ENCODE data around the gene ARID1B.

ARID1B gene

GRCh38 chr6:156816505-156816904 is 39.3 kb downstream of the ARID1B start:
- Histone ChIP-seq H3K79me2 (ENCODE audit: insufficient read depth, low read length) (peaks cover 98% of the 10 kb centered on the region), H4K20me1 (ENCODE audit: insufficient read depth, low read length) (no peaks in the 10 kb centered on the region), H3K9ac (ENCODE audit: low read length) (no peak overlapping the region)

GRCh38 chr6:156820089-156820798 is 43.1 kb downstream of the ARID1B start:
- Histone ChIP-seq H3K4me1 (ENCODE audit: insufficient read depth, low read length, severe bottlenecking) (peaks cover 77% of the 10 kb centered on the region), H3K79me2 (ENCODE audit: insufficient read depth, low read length) (peaks cover 100% of the 10 kb centered on the region), H3K27ac (ENCODE audit: low read depth, low read length, poor library complexity, severe bottlenecking) (no peak overlapping the region), H3K9me2 (ENCODE audit: low read depth, low read length) (no peaks in the 10 kb centered on the region), H3K4me3 (ENCODE audit: low read depth, low read length, poor library complexity, severe bottlenecking) (no peak overlapping the region), H3K9me3 (ENCODE audit: low read length) (no peaks in the 10 kb centered on the region), H3K27me3 (ENCODE audit: insufficient read depth, low read length) (no peaks in the 10 kb centered on the region), H3K4me2 (ENCODE audit: low read length) (no peak overlapping the region), H3F3A (ENCODE audit: insufficient read depth, low read length) (no peaks in the 10 kb centered on the region), H3K9ac (ENCODE audit: low read length) (no peak overlapping the region), H3K36me3 (ENCODE audit: insufficient read depth, low read length) (0 out of 2 replicates have a peak, but pooled peaks cover 3% of the 10 kb centered on the region), H4K20me1 (ENCODE audit: insufficient read depth, low read length) (no peaks in the 10 kb centered on the region), H2AFZ (ENCODE audit: low read length) (no peak overlapping the region)
- no peak for TF ChIP-seq EZH2 (IDR thresholded peaks at IDR 0.05; ENCODE audit: borderline replicate concordance, low read length)
- TF ChIP-seq CTCF (IDR thresholded peaks at IDR 0.05; ENCODE audit: low read length), result no peak

More at GRCh38 chr6:156816505-156816904, 39.3 kb downstream of the ARID1B start:
- Histone ChIP-seq H2AFZ (ENCODE audit: low read length) (no peak overlapping the region), H3K9me2 (ENCODE audit: low read depth, low read length) (no peaks in the 10 kb centered on the region), H3K27ac (ENCODE audit: low read depth, low read length, poor library complexity, severe bottlenecking) (peak overlapping the region; percentile 8), H3K4me3 (ENCODE audit: low read depth, low read length, poor library complexity, severe bottlenecking) (no peak overlapping the region), H3K4me2 (ENCODE audit: low read length) (no peak overlapping the region; the same call in 1 of the 2 replicates), H3K9me3 (ENCODE audit: low read length) (no peaks in the 10 kb centered on the region), H3K36me3 (ENCODE audit: insufficient read depth, low read length) (peaks cover 7% of the 10 kb centered on the region; the same call in 1 of the 2 replicates), H3K27me3 (ENCODE audit: insufficient read depth, low read length) (no peaks in the 10 kb centered on the region), H3F3A (ENCODE audit: insufficient read depth, low read length) (no peaks in the 10 kb centered on the region), H3K4me1 (ENCODE audit: insufficient read depth, low read length, severe bottlenecking) (peaks cover 52% of the 10 kb centered on the region)
- TF ChIP-seq CTCF (IDR thresholded peaks at IDR 0.05; ENCODE audit: low read length) (no peak), EZH2 (IDR thresholded peaks at IDR 0.05; ENCODE audit: borderline replicate concordance, low read length) (no peak)

- no peaks in the 10 kb centered on the region for H3F3A ChIP-seq (ENCODE audit: insufficient read depth, low read length)
- H3K9me3 ChIP-seq (ENCODE audit: low read length), result no peaks in the 10 kb centered on the region
- H3K4me1 ChIP-seq (ENCODE audit: insufficient read depth, low read length, severe bottlenecking), result peaks cover 66% of the 10 kb centered on the region
- H3K36me3 ChIP-seq (ENCODE audit: insufficient read depth, low read length), result 0 out of 2 replicates have a peak, but pooled peaks cover 3% of the 10 kb centered on the region
- TF ChIP-seq EZH2 (IDR thresholded peaks at IDR 0.05; ENCODE audit: borderline replicate concordance, low read length) (no peak), CTCF (IDR thresholded peaks at IDR 0.05; ENCODE audit: low read length) (no peak)
- no peaks in the 10 kb centered on the region for H3K27me3 ChIP-seq (ENCODE audit: insufficient read depth, low read length)
- no peak overlapping the region for H3K9ac ChIP-seq (ENCODE audit: low read length)
- H3K27ac ChIP-seq (ENCODE audit: low read depth, low read length, poor library complexity, severe bottlenecking), result no peak overlapping the region
- H3K4me2 ChIP-seq (ENCODE audit: low read length), result no peak overlapping the region
- H2AFZ ChIP-seq (ENCODE audit: low read length), result no peak overlapping the region
- no peaks in the 10 kb centered on the region for H4K20me1 ChIP-seq (ENCODE audit: insufficient read depth, low read length)
- no peak overlapping the region for H3K4me3 ChIP-seq (ENCODE audit: low read depth, low read length, poor library complexity, severe bottlenecking)
- no peaks in the 10 kb centered on the region for H3K9me2 ChIP-seq (ENCODE audit: low read depth, low read length)
- peaks cover 100% of the 10 kb centered on the region for H3K79me2 ChIP-seq (ENCODE audit: insufficient read depth, low read length)
Observed at GRCh38 chr6:156821707-156822106, 44.5 kb downstream of the ARID1B start.

All from OCI-LY1 (cell line).